Gastrocnemius medialis (tissue), 4 donors: Measurements from ENCODE around the gene AUTS2. TPM values are rescaled to one million over a fixed set of nuclear protein-coding genes. Genes with fewer than 3 reads are reported as not detected.

Experiments
- ATAC-seq, 2 donors: fragments of 150-250 bp; one replicate each; pipeline ENCODE4 v1.9.1; 2016
- DNase-seq, 2 donors: peaks; one replicate each; pipeline ENCODE4 v3.0.0-alpha.2; 2019
- H3K27ac ChIP-seq, 4 donors: fragments of 200-600 bp; sonication (generic); 1 replicate in 1 of 4; 2 replicates in 3 of 4; pipeline ENCODE4 v1.5.1; 2016 to 2018; ENCODE audit warnings: mild to moderate bottlenecking in 2 of 4, moderate library complexity in 1 of 4
- H3K27me3 ChIP-seq, 3 donors: fragments of 200-600 bp; sonication (generic) in 2 of 3; 1 replicate in 1 of 3; 2 replicates in 2 of 3; pipeline versions ENCODE4 v1.5.1 to v1.6.0; 2016 to 2019; ENCODE audit warnings: mild to moderate bottlenecking in 1 of 3, moderate library complexity in 1 of 3
- H3K36me3 ChIP-seq, 2 donors: fragments of 200-600 bp; sonication (generic) in 1 of 2; one replicate each; pipeline ENCODE4 v1.5.1; 2017 to 2018
- H3K4me1 ChIP-seq, 2 donors: fragments of 200-600 bp; sonication (generic) in 1 of 2; one replicate each; pipeline ENCODE4 v1.5.1; 2016 to 2017; ENCODE audit warnings: mild to moderate bottlenecking in 2 of 2
- H3K4me3 ChIP-seq, 4 donors: fragments of 200-600 bp; sonication (generic) in 3 of 4; 1 replicate in 1 of 4; 2 replicates in 3 of 4; pipeline ENCODE4 v1.5.1; 2016 to 2019; ENCODE audit warnings: mild to moderate bottlenecking in 2 of 4
- H3K9me3 ChIP-seq, 3 donors: fragments of 200-600 bp; sonication (generic) in 2 of 3; 1 replicate in 1 of 3; 2 replicates in 2 of 3; pipeline ENCODE4 v1.5.1; 2016 to 2019
- CTCF ChIP-seq, 5 experiments: fragments of 450-650 bp in 3 of 5; fragments of 200-600 bp in 2 of 5; sonication (generic) in 2 of 5; IDR thresholded peaks in 4 of 5; conservative IDR thresholded peaks in 1 of 5; 1 replicate in 4 of 5; 2 replicates in 1 of 5; pipeline ENCODE4 v1.5.1; 2016 to 2019; ENCODE audit warnings: antibody characterized with exemption in 5 of 5, mild to moderate bottlenecking in 3 of 5, moderate library complexity in 3 of 5
- POLR2A ChIP-seq, 2 donors: fragments of 450-650 bp; IDR thresholded peaks; one replicate each; pipeline ENCODE4 v1.6.1; 2017; ENCODE audit warnings: antibody characterized with exemption in 2 of 2, mild to moderate bottlenecking in 2 of 2, moderate library complexity in 2 of 2
- in situ Hi-C, 4 donors: fragments of 200-750 bp; cut with MboI; loops; one replicate each; pipeline versions ENCODE4 v1.15.0 to v1.8.0; 2017; ENCODE audit warnings: low sequenced_read_pairs in 4 of 4
- intact Hi-C: fragments of 100-400 bp; cut with DNase I; formaldehyde crosslinking; loops from one replicate; pipeline ENCODE4 v1.15.1; 2023; ENCODE audit warnings: low total_unique reads
- total RNA-seq, 4 donors: library from RNA; depleted of rRNA; stranded (reverse); fragments of >200 nt; gene quantifications; one replicate each; pipeline versions ENCODE4 v1.1.0 to v1.2.3, GENCODE V29; 2016

The AUTS2 gene
- total RNA-seq, 4 donors from 2014 or later = 2.5 to 16.2 (median 8.5) TPM

DNA sequence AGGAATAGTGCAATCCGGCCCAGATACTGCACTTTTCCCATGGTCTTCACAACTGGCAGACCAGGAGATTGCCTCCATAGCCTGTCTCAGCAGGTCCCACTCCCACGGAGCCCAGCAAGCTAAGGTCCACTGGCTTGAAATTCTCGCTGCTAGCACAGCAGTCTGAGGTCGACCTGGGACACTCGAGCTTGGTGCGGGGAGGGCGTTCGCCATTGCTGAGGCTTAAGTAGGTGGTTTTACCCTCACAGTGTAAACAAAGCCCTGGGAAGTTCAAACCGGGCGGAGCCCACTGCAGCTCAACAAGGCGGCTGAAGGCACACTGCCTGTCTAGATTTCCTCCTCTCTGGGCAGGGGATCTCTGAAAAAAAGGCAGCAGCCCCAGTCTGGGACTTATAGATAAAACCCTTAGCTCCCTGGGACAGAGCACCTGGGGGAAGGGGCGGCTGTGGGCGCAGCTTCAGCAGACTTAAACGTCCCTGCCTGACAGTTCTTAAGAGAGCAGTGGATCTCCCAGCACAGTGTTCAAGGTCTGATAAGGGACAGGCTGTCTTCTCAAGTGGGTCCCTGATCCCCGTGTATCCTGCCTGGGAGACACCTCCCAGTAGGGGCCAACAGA is 1240.1 kb downstream of the AUTS2 start:
- no peaks in the 10 kb centered on the region for H3K36me3 ChIP-seq
- no peak overlapping the region for H3K27ac ChIP-seq
- in situ Hi-C loops (no loop called here), intact Hi-C loops (no loop called here)
- H3K27me3 ChIP-seq = no peaks in the 10 kb centered on the region
- DNase-seq (no peak), ATAC-seq (no peak)
- H3K4me1 ChIP-seq = no peaks in the 10 kb centered on the region
- H3K4me3 ChIP-seq = no peak overlapping the region
- no peak for TF ChIP-seq POLR2A (IDR thresholded peaks at IDR 0.05)
- TF ChIP-seq CTCF (IDR thresholded peaks at IDR 0.05 in 4 of 5, conservative IDR thresholded peaks at IDR 0.05 in 1 of 5) = no peak
- H3K9me3 ChIP-seq = no peaks in the 10 kb centered on the region
